Right ventricle myocardium inferior (tissue), 1 donor: ENCODE results near the gene PTH1R. TPM values are rescaled to one million over a fixed set of nuclear protein-coding genes. Genes with fewer than 3 reads are reported as not detected.
A peak's percentile ranks its signal among the peaks of the same experiment; 100 is the strongest.

Experiments
- ATAC-seq: fragments of 200-7000 bp; cut with Tn5 transposase; one replicate; pipeline ENCODE4 v1.9.1; 2020; ENCODE audit warnings: mild to moderate bottlenecking, moderate library complexity
- DNase-seq: peaks from one replicate; pipeline ENCODE4 v3.0.0; 2021; ENCODE audit errors: missing footprints
- intact Hi-C: fragments of 100-400 bp; cut with DNase I; formaldehyde crosslinking; loops from one replicate; pipeline ENCODE4 v1.11.0; 2022
- total RNA-seq: library from RNA; stranded (reverse); fragmentation: NEBNext Ultra II Directional; extraction: Animal tissue kit (Norgen Biotek cat#: 25700); gene quantifications from one replicate; pipeline ENCODE4 v1.2.1, GENCODE V29; 2021
- donor health status: DM: no; HTN: yes; CAD: no; lungs with severe emphysema.

Gene PTH1R
- total RNA-seq, 1 donor from 2014 or later = 12.7 TPM

GRCh38 chr3:46944191-46944590 is 66.7 kb downstream of the PTH1R start:
- DNase-seq = no peak
- intact Hi-C loops = no loop called here
- ATAC-seq = peak; percentile 30

- ATAC-seq (no peak), DNase-seq (peak; percentile 18)
- intact Hi-C loops = no loop called here
These were observed 68.9 kb downstream of the PTH1R start for GRCh38 chr3:46946416-46946815.

- no peak for ATAC-seq
- intact Hi-C loops = no loop called here
- DNase-seq = peak; percentile 48
These were observed 69.5 kb downstream of the PTH1R start for GRCh38 chr3:46946856-46947545.

- DNase-seq (no peak), ATAC-seq (no peak)
- intact Hi-C loops = no loop called here
These were observed 70.0 kb downstream of the PTH1R start for GRCh38 chr3:46947546-46947901.

GRCh38 chr3:46947981-46948791 is 70.7 kb downstream of the PTH1R start:
- DNase-seq (no peak), ATAC-seq (peak; percentile 72)
- intact Hi-C loops = no loop called here

GRCh38 chr3:46948830-46949671 is 71.5 kb downstream of the PTH1R start:
- intact Hi-C loops = no loop called here
- DNase-seq (no peak), ATAC-seq (peak; percentile 21)

- ATAC-seq (no peak), DNase-seq (no peak)
- intact Hi-C loops = no loop called here
These were observed 72.7 kb downstream of the PTH1R start for GRCh38 chr3:46950177-46950576.

- ATAC-seq = no peak
- intact Hi-C loops = no loop called here
These were observed 73.2 kb downstream of the PTH1R start for GRCh38 chr3:46950650-46951241.

GRCh38 chr3:46952813-46953212 is 75.3 kb downstream of the PTH1R start:
- ATAC-seq = no peak
- intact Hi-C loops = no loop called here
- no peak for DNase-seq

More at GRCh38 chr3:46950650-46951241, 73.2 kb downstream of the PTH1R start:
- no peak for DNase-seq

Other genes starting within 250 kb of the PTH1R start
- gene ALS2CL, start 184.0 kb upstream of the PTH1R start, total RNA-seq = 36.9 TPM
- gene TMIE, start 176.3 kb upstream of the PTH1R start, total RNA-seq = 0.89 TPM
- 0.11 TPM for gene PRSS50, start 159.9 kb upstream of the PTH1R start, total RNA-seq
- gene MYL3, start 14.3 kb upstream of the PTH1R start, total RNA-seq = 11,437 TPM
- gene CCDC12, start 99.0 kb downstream of the PTH1R start, total RNA-seq = 26.3 TPM
- gene NBEAL2, start 101.9 kb downstream of the PTH1R start, total RNA-seq = 14.5 TPM